ENCODE data around the gene DEK.
"Not testable (repeated sequence)": the region's sequence is repeated elsewhere in the genome, so short reads cannot be mapped to it uniquely, and the experiment has no call there.

The DEK gene, protein sequence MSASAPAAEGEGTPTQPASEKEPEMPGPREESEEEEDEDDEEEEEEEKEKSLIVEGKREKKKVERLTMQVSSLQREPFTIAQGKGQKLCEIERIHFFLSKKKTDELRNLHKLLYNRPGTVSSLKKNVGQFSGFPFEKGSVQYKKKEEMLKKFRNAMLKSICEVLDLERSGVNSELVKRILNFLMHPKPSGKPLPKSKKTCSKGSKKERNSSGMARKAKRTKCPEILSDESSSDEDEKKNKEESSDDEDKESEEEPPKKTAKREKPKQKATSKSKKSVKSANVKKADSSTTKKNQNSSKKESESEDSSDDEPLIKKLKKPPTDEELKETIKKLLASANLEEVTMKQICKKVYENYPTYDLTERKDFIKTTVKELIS

DNA sequence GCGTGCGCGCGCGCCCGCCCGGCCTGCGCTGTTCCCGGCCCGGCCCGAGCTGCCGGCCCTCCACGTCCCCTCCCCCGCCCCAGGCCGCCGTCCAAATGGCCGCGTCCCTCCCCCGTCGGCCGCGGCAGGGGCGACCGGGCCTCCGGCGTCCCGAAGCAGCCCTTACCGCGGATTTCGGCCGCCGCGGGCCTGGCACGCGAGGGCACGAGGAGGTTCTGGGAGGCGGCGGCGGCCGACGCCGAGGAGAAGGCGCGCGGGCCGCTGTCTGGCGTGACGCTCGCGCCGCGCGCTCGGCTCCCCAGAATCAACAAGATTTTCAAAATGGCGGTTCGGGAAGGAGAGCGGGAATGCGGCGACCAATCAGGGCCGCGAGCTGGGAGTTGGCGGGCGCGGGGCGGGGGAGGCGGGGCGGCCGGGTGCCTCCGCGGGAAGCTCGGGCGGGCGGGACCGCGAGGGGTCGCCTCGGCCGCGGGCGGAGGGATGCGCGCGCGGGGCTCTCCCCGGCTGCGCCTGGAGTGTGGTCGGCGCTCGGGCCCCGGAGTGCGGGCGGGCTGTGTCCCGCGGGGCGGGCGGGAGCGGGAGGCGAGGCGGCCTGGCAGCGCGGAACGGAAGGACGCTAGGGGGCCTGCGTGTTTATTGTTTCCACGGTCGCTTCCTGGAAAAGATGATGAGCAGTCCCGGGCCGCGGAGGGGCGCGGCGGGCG, at the start of gene DEK:
DEK (minus strand) TSS at position 312 of the 704 bp plus-strand sequence. CDS start 543 bp downstream, outside the sequence.
- H3K4me3 Mint-ChIP-seq: peak within 1 kb of the TSS; percentile 95
- no peaks in the 10 kb centered on the region for H3K9me3 Mint-ChIP-seq
- no peaks in the 10 kb centered on the region for H3K27me3 Mint-ChIP-seq
- H3K27ac Mint-ChIP-seq: peak within 1 kb of the TSS; percentile 93
- peak; percentile 80 for ATAC-seq
- H3K4me1 Mint-ChIP-seq: peaks cover 44% of the 10 kb centered on the region
- H3K36me3 Mint-ChIP-seq: no peaks in the 10 kb centered on the region

DNA sequence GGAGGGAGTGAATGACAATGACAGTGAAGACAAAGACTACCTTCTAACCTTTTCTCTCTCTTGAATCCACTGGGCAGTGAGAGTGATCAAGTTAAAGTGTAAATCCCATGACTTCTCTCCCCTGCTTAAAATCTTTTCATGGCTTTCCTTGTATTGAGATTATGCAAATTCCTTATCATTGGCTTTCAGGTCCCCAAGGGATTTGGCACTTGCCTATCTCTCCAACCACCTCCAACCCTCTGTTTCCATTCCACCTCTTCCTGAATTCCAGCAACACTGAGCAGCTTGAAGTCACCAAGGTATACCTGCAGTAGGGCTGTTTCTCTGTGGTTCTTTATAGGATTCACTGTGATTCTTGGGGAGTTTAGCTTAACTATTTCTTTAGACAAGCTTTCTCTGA, 48.0 kb upstream of the DEK start:
- no peak for ATAC-seq
- Mint-ChIP-seq H3K4me3 (no peak overlapping the region), H3K36me3 (no peaks in the 10 kb centered on the region), H3K27me3 (peaks cover 15% of the 10 kb centered on the region), H3K4me1 (no peaks in the 10 kb centered on the region), H3K27ac (no peak overlapping the region), H3K9me3 (no peaks in the 10 kb centered on the region)

DNA sequence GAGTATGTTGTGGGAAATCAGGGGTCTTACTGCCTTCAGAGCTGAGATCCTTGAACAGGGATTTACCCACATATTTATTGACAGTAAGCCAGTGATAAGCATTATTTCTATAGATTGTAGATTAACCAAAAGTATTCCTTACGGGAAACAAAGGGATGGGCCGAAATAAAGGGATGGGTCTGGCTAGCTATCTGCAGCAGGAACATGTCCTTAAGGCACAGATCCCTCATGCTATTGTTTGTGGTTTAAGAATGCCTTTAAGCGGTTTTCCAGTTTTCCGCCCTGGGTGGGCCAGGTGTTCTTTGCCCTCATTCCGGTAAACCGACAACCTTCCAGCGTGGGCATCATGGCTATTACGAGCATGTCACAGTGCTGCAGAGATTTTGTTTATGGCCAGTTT, 45.7 kb upstream of the DEK start:
- H3K4me1 Mint-ChIP-seq, H3K36me3 Mint-ChIP-seq, H3K9me3 Mint-ChIP-seq, H3K4me3 Mint-ChIP-seq, H3K27ac Mint-ChIP-seq, ATAC-seq: not testable (repeated sequence)
- peaks cover 15% of the 10 kb centered on the region for H3K27me3 Mint-ChIP-seq

DNA sequence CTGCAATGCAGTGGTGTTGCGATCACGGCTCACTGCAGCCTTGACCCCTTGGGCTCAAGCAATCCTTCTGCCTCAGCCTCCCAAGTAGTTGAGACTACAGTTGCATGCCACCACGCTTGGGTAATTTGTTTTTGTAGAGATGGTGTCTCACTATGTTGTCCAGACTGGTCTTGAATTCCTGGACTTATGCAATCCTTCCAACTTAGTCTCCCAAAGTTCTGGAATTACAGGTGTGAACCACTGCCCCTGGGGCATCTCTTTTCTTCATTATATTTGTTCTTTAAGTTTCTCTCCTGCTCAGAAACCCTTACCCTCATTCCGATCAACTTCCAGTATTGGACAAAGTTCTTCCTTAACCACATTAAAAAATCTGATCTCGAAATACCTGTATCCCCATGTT, 44.7 kb upstream of the DEK start:
- H3K27me3 Mint-ChIP-seq: peaks cover 15% of the 10 kb centered on the region
- H3K36me3 Mint-ChIP-seq: no peaks in the 10 kb centered on the region
- no peak for ATAC-seq
- no peak overlapping the region for H3K27ac Mint-ChIP-seq
- no peak overlapping the region for H3K4me3 Mint-ChIP-seq
- no peaks in the 10 kb centered on the region for H3K4me1 Mint-ChIP-seq
- no peaks in the 10 kb centered on the region for H3K9me3 Mint-ChIP-seq

DNA sequence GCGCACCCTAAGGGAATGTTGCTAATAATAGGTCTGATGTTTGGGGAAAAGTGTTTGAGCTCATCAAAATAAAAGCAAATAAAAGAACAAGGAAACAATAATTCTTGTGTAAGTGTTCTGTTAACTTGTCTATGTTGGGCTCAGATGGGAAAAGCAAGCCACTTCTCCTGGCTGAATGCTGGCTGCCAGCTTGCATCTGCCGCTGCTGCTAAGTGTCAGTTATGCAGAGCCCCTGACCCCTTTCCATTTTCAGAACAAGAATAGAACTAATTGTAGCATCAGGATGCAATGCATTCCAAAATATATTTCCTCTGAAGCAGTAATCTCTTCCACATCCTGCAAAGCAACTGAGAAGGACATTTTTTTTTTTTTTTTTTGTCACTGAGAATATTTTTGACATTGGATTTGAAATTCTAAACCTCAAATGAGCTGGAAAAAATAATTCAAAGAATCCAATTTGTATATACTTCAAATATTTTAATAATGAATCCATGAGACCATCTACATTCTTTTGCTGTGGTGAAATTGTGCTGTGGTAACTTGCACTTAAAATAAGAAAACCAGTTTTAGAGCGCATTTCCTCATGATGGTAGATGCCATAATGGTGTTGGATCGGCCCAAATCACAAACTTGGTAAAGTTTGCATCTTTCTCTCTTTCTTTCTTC, 43.9 kb upstream of the DEK start:
- Mint-ChIP-seq H3K4me1 (no peaks in the 10 kb centered on the region), H3K27me3 (peaks cover 15% of the 10 kb centered on the region), H3K27ac (no peak overlapping the region), H3K36me3 (no peaks in the 10 kb centered on the region), H3K4me3 (no peak overlapping the region), H3K9me3 (no peaks in the 10 kb centered on the region)
- ATAC-seq: no peak

DNA sequence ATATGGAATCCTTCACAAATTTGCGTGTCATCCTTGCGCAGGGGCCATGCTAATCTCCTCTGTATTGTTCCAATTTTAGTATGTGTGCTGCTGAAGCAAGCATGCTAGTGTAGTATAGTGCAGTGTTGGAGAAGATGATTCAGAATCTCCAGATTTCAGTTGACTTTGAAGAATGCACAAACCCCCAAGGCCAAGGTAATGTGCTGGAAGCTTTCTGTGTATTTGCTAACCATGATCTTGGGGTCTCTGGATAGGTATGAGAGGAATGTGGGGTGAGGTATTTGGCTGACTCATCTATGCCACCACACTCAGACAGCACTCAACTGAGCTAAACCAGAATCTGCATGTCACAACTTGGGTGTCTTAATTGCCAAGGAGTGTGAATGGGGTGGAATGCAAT, 42.6 kb upstream of the DEK start:
- H3K27me3 Mint-ChIP-seq: peaks cover 15% of the 10 kb centered on the region
- H3K36me3 Mint-ChIP-seq: no peaks in the 10 kb centered on the region
- H3K9me3 Mint-ChIP-seq: no peaks in the 10 kb centered on the region
- no peak overlapping the region for H3K27ac Mint-ChIP-seq
- ATAC-seq: no peak
- no peak overlapping the region for H3K4me3 Mint-ChIP-seq
- H3K4me1 Mint-ChIP-seq: no peaks in the 10 kb centered on the region

DNA sequence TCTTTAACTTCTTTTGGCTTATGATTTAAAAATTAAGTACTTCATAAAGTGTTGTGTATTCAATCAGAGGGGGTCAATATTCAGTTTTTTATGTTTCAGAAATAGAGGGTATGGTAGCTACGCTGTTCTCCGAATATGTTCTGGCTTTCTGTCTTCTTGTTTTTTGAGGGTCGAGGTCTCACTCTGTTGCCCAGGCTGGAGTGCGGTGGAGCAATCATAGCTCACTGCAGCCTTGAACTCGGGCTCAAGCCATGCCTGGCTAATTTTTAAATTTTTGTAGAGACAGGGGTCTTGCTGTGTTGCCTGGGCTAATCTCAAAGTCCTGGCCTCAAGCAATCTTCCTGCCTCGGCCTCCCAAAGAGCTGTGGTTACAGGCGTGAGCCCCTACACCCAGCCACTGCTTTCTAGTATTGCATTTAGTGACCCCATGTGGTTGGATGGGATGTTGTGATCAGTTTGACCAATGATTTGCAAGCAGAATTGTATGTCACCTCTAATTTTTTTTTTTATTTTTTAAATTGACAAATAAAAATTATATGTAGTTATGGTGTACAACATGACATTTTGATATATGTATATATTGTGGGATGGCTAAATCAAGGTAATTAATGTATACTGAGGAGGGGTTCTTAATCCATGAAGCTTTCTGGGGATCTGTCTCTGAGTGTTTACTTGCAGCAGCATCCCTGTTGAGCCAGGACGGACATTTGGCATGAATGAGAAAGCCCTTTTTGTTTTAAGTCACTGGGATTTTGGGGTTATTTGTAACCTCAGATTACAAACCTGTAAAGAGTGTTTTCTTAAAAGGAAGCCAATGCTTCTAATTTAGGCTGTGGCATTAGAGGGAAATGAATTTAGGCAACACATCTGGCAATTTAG, 38.5 kb upstream of the DEK start:
- H3K36me3 Mint-ChIP-seq: no peaks in the 10 kb centered on the region
- no peak overlapping the region for H3K27ac Mint-ChIP-seq
- ATAC-seq: no peak
- no peaks in the 10 kb centered on the region for H3K9me3 Mint-ChIP-seq
- H3K27me3 Mint-ChIP-seq: no peaks in the 10 kb centered on the region
- no peaks in the 10 kb centered on the region for H3K4me1 Mint-ChIP-seq
- no peak overlapping the region for H3K4me3 Mint-ChIP-seq

DNA sequence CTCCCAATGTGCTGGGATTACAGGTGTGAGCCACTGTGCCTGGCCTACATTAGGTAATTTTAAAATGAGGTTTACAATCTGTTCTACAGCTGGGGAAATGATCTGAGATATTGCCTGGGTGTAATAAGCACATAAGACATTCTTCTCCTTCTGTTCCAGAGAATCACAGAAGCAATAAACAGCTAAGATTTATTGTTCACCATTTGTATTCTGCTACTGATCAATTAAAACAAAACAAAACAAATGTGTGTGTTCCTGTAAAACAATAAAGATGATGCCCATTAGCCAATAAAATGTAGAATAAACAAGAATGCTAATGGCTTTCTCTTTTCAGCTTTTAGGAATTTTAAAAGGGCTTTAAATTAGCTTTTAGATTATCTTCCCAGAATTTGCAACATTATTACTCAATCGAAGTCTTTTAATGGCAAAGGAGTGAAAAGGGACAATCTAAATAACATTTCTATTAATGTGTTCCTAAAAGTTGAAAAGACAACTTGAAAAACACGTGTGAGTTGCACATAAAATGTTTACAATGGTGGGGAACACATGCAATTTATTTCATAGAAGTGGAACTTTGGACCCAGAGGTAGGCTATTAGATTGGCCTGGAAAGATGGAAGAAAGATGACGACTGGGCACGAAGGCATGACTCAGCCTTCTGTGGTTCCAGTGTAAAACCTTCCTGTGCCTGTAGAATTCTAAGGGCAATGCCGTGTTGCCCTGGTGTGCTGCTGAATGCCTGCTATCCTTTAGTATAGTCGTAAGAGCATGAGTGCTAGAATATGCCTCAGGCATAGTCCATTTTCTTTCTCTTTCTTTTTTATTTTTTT, 29.0 kb upstream of the DEK start:
- Mint-ChIP-seq H3K9me3 (no peaks in the 10 kb centered on the region), H3K4me1 (no peaks in the 10 kb centered on the region), H3K27me3 (peaks cover 19% of the 10 kb centered on the region), H3K4me3 (no peak overlapping the region), H3K27ac (no peak overlapping the region), H3K36me3 (no peaks in the 10 kb centered on the region)
- no peak for ATAC-seq

DNA sequence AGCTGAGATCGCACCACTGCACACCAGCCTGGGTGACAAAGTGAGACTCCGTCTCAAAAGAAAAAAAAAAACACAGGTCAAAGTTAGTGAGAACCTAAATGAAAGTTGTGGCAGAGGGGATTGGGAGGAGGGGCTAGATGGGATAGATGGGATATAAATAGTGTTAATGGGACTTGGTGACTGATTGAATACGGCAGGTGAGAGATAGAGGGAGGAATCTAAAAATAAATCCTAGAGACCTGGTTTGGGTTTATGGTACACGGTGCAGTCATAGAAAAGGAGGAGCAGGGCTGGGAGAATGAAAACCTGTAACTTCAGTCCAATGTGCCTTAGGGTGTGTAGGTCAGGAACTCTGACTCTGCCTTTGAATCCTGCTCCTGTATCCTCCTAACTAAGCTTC, 25.0 kb upstream of the DEK start:
- no peaks in the 10 kb centered on the region for H3K9me3 Mint-ChIP-seq
- no peaks in the 10 kb centered on the region for H3K36me3 Mint-ChIP-seq
- no peak overlapping the region for H3K4me3 Mint-ChIP-seq
- no peaks in the 10 kb centered on the region for H3K4me1 Mint-ChIP-seq
- no peak overlapping the region for H3K27ac Mint-ChIP-seq
- peaks cover 31% of the 10 kb centered on the region for H3K27me3 Mint-ChIP-seq
- ATAC-seq: no peak

DNA sequence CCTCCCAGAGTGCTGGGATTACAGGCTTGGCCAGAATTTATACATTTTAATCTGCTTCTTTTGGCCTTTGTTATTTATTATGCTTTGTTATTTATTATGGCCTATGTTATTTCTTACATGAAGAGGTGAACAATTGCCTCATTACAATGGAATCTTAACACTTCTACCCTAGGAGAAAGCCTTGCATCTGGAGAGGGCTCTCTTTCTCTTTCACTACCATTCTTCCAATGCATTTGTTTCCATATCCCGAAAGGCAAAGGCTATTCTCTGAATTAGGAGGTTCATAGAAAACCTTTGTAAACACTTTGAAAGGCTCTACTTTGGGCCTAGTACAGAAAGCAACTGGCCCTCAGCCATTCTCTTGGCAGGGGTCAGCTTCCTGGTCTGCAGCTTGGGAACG, 19.9 kb upstream of the DEK start:
- H3K27ac Mint-ChIP-seq: no peak overlapping the region
- no peaks in the 10 kb centered on the region for H3K4me1 Mint-ChIP-seq
- no peak overlapping the region for H3K4me3 Mint-ChIP-seq
- no peak for ATAC-seq
- H3K27me3 Mint-ChIP-seq: peaks cover 39% of the 10 kb centered on the region
- H3K36me3 Mint-ChIP-seq: no peaks in the 10 kb centered on the region
- peaks cover 3% of the 10 kb centered on the region for H3K9me3 Mint-ChIP-seq

DNA sequence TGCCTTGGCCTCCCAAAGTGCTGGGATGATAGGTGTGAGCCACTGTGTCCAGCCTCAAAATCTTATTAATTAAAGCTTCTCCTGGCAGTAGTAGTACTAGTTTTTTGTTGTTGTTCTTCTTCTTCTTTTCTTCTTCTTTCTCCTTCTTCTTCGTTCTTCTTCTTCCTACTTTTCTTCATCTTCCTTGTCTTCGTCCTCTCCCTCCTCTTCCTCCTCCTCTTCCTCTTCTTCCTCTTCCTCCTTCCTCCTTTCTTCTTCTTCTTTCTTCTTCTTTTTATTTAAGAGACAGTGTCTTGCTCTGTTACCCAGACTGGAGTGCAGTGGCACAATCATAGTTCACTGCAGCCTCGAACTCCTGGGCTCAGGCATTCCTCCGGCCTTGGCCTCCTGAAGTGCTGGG, 17.2 kb upstream of the DEK start:
- Mint-ChIP-seq H3K9me3 (peaks cover 3% of the 10 kb centered on the region), H3K27me3 (peaks cover 40% of the 10 kb centered on the region), H3K4me1 (peaks cover 8% of the 10 kb centered on the region), H3K4me3 (no peak overlapping the region), H3K36me3 (no peaks in the 10 kb centered on the region), H3K27ac (no peak overlapping the region)
- no peak for ATAC-seq

DNA sequence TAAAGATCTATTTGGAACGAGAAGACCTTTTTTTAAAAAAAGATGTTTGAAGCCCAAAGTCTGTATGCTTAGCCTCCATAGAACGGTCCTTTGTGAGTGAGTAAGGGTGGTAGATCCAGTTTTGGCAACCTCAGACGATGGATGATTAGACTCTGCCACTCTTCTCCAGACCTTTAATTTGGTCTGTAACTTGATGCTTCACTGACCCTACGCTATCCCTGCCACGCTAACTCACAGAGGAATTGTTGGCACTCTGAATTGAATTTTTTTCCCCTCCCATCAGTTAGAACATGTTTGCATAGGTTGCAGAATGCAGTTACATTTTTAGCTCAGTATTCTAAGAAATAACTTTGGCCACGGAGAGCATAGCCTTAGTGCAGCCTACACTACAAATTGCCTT, 15.8 kb upstream of the DEK start:
- H3K36me3 Mint-ChIP-seq: no peaks in the 10 kb centered on the region
- peaks cover 8% of the 10 kb centered on the region for H3K4me1 Mint-ChIP-seq
- no peak overlapping the region for H3K27ac Mint-ChIP-seq
- H3K9me3 Mint-ChIP-seq: peaks cover 3% of the 10 kb centered on the region
- H3K4me3 Mint-ChIP-seq: no peak overlapping the region
- no peak for ATAC-seq
- peaks cover 55% of the 10 kb centered on the region for H3K27me3 Mint-ChIP-seq

DNA sequence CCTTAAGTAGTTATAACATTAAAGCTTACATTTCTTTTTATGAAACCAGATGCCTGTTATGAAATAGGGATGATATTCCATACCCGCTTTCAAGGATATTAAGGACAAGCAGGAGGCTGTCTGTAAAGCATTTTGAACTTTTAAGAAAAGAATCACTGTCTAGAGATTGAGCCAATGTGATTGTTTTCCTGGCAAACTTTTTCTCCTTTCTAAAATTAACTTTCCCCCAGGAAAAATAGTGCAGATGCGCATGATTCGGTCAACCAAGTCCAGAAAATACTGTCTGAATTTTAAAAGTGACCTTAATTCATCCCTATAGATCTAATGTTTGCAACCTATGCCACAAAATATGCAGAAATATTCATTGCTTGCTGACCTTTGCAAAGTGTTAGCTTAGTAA, 15.1 kb upstream of the DEK start:
- Mint-ChIP-seq H3K27me3 (peaks cover 58% of the 10 kb centered on the region), H3K27ac (no peak overlapping the region), H3K4me3 (no peak overlapping the region), H3K4me1 (peaks cover 8% of the 10 kb centered on the region), H3K36me3 (no peaks in the 10 kb centered on the region), H3K9me3 (peaks cover 3% of the 10 kb centered on the region)
- no peak for ATAC-seq

DNA sequence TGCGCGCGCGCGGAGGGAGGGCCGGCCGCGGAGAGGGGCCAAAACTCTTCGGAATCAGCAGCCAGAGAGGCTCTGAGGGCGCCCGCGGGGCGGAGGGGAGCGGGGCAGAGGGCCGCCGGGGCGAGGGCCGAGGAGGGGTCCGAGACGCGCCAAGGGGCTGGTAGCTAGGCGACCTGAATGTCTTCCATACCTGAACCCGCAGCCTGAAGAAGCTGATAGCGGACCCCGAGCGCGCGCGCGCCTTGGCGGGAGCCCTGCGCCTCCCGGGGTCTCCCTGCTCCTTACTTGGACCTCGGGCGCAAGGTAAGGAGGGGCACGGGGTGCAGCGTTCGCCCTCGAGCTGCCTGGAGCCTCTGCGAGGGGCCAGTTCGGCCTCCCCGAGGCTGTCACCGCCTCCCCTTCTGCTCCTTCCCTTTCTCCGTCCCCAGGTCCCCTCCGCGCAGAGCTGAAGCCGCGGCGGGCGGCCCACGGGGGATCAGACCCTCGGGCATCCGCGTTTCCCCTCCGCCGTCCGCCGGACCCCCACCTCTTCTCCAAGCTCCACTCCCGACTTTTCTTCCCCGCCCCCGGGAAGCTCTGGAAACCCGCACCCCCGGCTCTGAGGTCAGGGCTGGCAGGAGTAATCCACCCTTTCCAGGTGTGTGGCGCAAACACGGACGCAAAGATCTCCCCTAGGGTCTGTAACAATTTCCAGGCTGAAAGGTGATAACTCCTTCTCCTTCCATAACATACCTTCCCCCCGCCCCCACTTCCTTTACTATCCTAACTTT, 13.1 kb upstream of the DEK start:
- H3K9me3 Mint-ChIP-seq: peaks cover 3% of the 10 kb centered on the region
- no peak for ATAC-seq

More for the DNA sequence above, 13.1 kb upstream of the DEK start:
- Mint-ChIP-seq H3K27me3 (peaks cover 58% of the 10 kb centered on the region), H3K36me3 (no peaks in the 10 kb centered on the region), H3K4me3 (peak overlapping the region; percentile 56), H3K4me1 (peaks cover 8% of the 10 kb centered on the region), H3K27ac (no peak overlapping the region)
